Cardiac fibroblast (primary cell): ENCODE results near the gene SVOPL.
A peak's percentile ranks its signal among the peaks of the same experiment; 100 is the strongest.

Experiments
- DNase-seq, 2 donors: peaks; one replicate each; pipeline versions ENCODE4 v3.0.0 to v3.0.0-alpha.2; 2010; ENCODE audit warnings: low read depth in 2 of 2
- H3K4me3 ChIP-seq, 2 donors: replicated peaks in 1 of 2; 1 replicate in 1 of 2; 2 replicates in 1 of 2; pipeline ENCODE4 v1.5.1; 2011; ENCODE audit warnings: low read depth in 2 of 2, low read length in 2 of 2, mild to moderate bottlenecking in 2 of 2, moderate library complexity in 1 of 2
- CTCF ChIP-seq: IDR thresholded peaks from one replicate; pipeline ENCODE4 v1.5.1; 2011; ENCODE audit warnings: low read depth, mild to moderate bottlenecking, low read length, inconsistent platforms

SVOPL gene

GRCh38 chr7:138654616-138655015, 46.5 kb downstream of the SVOPL start:
- no peak for TF ChIP-seq CTCF
- DNase-seq, result no peak
- no peak overlapping the region for H3K4me3 ChIP-seq

- DNase-seq, result peak in 1 of 2 donors; percentile 27
- TF ChIP-seq CTCF, result no peak
- no peak overlapping the region for H3K4me3 ChIP-seq
Measured at GRCh38 chr7:138649506-138649905, 51.7 kb downstream of the SVOPL start.

- TF ChIP-seq CTCF, result no peak
- no peak for DNase-seq
- no peak overlapping the region for H3K4me3 ChIP-seq
Measured at GRCh38 chr7:138645284-138645683, 55.9 kb downstream of the SVOPL start.

- no peak for TF ChIP-seq CTCF
- no peak overlapping the region for H3K4me3 ChIP-seq
- no peak for DNase-seq
Measured at GRCh38 chr7:138632826-138633602, 68.1 kb downstream of the SVOPL start.

- H3K4me3 ChIP-seq, result no peak overlapping the region
- DNase-seq, result no peak
- TF ChIP-seq CTCF, result no peak
Measured at GRCh38 chr7:138632384-138632783, 68.8 kb downstream of the SVOPL start.

GRCh38 chr7:138630059-138630610, 71.0 kb downstream of the SVOPL start:
- no peak overlapping the region for H3K4me3 ChIP-seq
- TF ChIP-seq CTCF, result no peak
- DNase-seq, result no peak
